Cerebellar cortex (tissue), 1 donor: Measurements from ENCODE around the gene TRIO.

ENCODE experiments used
- DNase-seq: peaks from one replicate; pipeline ENCODE4 v3.0.0-alpha.2; 2015; ENCODE audit warnings: low spot score

TRIO gene

DNA sequence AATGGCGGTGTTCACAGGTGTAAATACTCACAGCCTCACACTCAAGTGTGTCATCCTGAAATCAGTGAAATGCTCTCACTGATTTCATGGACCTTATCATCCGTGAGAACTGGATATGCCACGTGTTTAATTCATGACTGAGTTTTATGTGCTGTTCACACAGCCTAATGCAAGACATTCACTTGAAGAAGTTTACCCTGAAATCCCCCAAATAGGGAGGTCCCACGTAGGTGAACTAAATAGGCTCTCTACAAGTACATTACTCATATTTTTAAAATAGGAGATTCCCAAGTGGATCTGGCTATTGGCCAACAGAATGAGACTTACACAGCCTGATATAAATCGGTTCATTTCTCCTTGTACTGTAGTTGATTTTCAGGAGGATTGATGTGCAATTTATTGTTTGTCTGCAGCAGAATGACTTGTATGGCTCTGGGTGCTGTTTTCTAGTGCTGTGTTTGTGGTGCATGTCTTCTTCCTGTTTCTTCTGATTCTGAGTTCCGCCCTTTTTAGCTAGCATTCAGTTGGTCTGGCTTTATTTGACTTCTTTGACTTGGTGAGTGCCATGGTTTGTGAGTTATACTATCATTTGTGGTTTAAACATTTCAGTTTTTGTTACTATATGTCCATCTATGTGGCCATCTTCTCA, 25.1 kb downstream of the TRIO start:
- no peak for DNase-seq

DNA sequence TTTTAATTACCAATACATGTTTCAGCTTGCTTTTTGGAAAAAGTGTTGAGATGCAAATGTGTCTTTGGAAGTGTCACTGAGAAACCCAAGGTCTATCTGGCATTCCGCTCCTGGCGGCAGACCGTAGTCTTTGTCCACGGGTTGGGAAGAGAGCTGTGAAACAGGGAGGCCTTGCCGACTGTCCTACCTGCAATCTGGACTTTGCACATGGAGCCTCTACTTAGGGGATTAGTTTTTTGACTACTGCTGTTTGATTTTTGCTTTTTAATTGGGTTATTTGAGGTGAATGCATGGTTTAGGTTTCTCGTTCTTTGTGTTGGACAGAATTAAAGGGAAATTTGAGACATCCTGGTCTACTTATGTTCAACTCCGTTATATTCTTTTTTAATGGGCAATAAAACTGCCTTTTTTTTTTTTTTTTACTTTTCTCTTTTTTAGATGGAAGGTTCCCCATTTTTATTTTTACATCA, 25.7 kb downstream of the TRIO start:
- DNase-seq: no peak

DNA sequence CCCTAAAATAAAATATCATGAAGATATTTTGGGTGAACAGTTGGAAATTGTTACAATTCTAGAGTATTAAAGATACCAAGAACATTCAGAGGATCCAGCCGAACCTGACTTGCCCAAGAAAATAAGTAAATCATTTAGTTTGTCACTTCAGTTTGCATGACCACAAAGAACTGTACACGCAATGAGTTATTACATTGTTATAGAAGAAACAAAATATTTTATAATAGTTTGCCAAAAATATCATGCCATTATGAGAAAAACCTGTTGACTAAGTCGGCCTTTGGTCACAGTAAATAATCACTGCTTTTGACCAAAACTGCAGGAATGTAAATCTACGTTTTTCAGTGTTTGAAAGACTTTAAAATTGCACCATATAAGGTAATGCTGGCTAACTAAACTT, 27.9 kb downstream of the TRIO start:
- DNase-seq: no peak

DNA sequence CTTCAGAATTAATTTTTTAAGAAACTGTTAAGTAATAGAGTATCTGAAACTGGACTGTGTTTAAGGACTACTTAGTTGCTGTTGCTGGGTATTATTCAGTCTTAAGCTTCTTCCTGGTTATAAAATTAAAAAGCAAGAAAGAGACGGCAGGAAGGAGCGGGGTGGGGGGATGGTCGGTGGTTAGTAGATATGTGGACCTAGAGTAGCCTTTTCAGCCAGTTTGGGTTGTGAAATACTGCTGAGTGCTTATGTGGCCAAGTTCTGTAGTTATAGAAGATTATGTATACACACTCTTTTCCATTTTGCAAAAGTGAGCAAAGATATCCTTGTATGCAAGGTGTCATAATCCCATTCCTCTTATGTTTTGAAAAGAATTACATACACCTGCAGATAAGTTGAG, 28.5 kb downstream of the TRIO start:
- DNase-seq: no peak

DNA sequence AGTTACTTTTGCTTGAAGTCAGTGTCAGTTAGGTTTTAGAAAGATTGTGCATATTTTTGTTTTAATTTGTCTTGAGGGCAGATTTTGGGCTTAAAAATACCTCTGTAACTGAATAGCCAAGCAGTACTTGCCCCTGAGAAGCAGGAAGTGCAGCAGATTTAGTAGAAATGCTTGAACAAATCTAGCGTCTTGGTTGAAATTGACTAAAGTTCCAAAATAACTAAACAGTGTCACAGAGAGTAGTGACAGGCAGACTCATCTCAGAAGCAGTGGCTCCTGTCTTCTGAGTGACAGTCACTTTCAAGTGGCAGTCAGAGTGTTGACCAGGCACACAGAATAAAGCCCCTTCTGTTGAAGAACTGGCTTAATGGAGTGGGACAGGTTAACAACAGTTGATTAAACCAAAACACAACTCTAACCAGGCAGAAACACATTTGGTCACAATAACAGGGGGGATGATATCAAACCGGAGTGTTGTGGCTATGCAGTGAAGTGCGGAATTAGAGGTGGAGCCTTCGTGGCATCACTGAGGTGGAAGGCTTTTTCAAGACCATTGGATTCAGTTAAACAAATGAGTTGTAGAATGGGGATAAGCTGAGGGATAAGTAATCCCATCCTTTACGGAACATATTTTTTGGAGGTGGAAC, 29.1 kb downstream of the TRIO start:
- no peak for DNase-seq

DNA sequence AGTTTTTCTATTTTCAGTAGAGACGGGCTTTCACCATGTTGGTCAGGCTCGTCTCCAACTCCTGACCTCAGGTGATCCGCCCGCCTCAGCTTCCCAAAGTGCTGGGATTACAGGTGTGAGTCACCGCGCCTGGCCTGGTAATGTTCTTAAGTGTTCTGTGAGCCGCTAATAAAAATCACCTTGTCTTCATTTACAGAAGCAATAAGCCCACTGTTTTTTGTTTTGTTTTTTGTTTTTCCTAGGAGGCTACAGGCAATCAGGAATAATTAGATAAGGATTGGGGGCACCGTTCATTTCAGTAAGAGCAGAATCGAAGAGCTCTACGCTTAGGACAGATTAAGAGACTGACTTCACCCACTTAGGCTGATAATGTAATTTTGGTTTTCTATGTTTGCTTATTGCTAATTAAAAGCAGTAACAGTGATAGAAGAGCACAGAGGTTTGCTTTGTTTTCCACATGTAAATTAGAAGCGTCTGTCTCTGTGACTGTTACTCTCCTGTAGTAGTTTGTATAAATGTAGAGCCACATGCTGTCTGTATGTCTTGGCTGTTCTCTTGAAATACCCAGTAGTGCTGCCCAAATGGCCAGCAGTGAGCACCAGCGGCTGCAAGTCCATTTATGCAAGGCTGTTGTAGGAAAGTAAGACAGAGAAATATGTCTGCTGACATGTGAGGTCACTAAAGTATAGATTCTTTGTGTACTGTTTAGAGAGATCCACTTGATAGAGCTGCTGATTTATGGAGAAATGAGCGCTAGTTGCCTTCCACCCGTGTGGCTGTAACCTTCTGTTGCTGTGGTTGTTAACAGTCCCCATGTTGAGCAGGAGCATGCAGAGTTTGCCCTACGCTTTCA, 30.5 kb downstream of the TRIO start:
- DNase-seq: no peak

DNA sequence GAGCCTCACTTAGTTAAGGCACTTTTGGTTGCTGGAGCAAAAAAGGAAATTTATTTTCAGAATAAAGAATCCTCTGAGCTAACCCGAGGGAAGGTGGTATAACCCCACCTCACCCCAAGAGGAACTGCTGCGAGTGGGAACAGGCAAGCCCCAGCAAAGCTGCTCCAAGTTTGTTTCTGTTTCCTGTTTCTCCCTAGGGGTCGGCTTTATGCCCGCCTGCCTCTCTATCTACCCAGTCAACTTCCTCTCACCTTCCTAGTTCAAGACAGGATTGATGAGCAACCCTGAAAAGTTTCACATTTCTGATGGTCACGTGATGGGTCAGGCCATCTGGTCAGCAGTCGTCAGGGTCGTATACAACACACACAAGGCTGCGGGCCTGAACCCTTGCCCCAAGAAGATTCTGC, 31.1 kb downstream of the TRIO start:
- DNase-seq: no peak

DNA sequence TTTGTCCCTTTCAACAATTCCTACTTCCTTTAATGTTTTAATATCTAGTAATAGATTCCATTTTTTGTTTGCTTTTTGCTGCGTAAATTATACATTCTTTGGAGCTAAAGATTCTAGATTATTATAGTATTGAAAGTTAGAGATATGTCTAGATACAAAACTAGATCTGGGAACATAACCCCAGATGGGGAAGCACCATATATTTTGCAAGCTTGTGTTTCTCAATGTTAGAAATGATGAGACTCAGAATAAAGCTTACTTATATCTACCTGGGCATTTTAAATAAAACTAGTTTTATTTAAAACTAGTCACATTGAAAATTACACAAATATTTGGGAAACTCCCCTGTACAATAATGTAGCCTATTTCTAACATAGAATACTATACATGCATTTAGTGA, 32.2 kb downstream of the TRIO start:
- no peak for DNase-seq

DNA sequence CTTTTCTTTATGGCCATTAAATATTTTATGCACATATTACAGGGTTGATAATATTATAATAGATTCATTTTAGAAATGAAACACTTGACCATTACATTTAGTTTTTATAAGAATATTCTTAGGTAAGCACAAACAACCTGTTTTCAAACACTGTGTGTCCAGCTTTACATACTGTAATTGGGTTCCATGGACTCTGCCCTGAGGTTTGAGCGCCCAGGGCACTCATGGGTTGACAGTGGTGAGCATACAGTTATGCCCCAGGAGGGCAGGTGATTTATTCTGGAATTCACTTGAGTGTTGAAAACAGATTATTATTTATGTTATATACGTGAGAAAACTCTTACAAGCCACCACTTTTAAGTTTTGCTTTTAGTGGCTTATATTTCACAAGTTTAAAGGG, 33.7 kb downstream of the TRIO start:
- DNase-seq: no peak

DNA sequence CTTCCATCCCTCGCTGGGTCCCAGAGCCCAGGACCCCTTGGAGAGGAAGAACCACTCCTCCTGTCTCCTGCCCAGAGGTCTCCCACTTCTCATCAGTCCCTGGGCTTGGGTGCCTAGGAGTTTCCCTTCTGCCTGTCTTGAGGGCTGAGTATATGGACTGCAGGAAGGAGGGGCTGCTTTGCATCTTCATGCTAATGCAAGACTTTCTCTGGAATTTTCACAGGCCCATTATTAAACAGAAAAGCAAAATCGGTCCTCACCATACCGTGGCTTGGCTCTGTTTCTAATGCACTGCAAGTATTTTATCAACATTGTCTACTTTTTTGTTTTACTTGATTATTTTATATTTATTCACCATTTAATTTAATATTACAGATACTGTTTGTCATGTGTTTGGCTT, 34.5 kb downstream of the TRIO start:
- DNase-seq: no peak

DNA sequence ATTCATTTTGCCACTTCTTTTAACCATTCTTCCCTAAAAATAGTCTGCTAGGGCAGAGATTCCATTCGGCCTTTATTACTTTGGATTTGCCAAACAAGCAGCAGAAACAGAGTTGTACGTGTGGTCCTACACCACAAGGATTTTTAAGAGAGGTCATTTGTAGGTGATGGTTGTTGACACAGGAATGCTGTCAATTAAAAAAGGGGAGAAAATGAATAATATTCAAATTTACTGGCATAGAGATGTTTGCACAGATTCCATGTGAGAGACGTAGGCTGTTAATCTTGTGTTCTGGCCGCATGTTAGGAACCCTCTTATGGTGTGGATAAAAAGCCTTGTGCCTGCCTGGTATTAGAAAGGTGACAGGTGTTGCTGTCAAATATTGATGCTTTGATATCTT, 34.9 kb downstream of the TRIO start:
- DNase-seq: no peak

DNA sequence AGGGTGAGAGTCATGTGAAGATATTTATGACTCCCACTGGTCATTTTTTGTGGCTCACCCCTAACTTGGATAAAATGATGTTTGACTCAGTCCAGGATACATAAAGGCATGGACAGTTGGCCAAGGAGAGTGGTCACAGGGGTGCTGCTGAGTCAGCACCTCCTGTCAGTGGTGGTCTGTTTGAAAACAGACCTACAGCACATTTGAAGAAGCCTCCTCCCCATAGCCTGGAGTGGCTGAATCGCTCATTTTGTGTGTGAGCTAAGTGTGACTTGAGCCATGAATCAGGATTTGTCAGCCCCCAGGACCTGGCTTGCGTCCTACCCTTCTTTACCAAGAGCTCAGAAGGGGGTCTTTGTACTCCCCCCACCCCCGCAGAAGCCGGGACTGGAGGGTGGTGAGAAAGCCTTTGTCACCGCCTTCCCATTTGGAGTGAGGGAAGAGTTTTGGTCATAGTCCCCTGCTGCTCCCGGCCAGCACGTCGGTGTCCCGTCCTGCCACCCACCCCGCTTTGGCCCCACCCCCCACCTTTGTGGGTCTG, 35.6 kb downstream of the TRIO start:
- DNase-seq: no peak

DNA sequence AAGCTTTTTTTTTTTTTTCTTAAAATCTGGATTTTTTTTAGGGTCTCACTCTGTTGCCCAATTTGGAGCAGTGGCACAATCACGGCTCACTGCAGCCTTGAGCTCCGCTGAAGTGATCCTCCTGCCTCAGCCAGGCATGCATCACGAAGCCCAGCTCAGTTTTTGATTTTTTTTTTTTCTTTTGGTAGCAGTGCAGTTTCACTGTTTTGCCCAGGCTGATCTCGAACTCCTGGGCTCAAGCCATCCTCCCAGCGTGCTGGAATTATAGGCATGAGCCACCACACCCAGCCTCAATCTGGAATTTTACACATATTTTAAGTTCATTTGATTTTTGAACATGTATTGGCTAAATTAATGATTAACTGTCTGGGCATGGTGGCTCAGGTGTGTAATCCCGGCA, 36.3 kb downstream of the TRIO start:
- no peak for DNase-seq

DNA sequence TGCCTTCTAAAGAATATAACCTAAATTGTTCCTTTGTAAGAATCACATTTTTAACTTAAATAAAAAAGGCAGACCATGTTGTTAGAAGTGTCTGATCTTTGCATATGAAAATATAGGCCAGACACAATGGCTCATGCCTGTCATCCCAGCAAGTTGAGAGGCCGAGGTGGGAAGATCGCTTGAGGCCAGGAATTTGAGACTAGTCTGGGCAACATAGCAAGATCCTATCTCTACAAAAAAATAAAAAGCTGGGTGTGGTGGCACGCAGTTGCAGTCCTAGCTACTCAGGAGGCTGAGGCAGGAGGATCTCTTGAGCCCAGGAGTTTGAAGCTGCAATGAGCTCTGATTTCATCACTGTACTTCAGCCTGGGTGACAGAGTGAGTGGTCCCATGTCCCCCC, 37.3 kb downstream of the TRIO start:
- DNase-seq: no peak

DNA sequence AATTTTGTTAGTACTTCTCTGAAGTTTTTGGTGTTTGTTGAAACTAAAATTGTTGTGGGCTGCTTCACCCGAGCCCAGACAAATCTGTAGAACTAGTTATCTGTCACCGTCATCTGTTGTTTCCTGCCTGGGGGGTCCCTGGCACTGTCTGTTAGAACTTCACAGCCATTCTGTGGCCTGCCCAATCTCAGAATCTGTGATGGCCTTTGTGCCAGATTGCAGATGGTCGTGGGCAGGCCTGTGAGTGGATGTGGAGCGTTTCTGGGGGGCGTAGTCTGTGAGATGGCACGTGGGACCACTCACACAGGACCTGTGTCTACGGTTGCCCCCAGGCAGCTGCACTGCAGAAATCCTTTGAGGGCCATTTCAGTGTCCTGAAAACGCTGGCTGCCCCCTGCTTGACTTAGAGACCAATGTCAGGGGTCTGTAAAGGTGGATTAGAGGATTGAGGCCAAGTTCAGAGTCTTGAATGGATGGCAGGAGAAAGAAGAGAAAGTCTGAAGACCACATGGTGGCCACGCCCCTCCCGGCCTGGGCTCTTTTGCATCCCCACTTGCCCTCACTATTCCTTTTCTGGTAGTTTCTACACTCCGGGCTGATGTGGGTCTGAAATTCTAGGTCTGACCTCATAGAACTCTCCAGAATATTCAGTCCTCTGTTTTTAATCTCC, 38.3 kb downstream of the TRIO start:
- DNase-seq: no peak

DNA sequence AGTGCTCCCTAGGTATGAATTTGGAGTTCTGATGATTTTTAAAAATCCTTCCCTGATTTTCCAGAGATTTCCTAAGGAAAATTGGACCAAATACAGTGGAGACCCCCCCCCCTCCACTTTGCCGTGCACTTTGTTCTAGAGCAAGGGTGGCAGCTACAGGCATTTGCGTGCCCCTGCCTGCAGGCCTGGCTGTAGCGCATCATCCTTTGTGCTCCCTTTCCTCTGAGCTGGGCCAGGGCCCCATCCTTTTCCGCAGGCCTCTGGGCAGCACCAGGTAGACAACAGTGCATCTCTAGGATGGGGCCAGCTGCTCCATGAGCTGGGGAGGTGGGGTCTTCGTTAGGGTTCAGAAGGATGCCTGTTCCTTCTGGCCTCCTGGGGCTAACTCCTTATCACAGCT, 39.6 kb downstream of the TRIO start:
- no peak for DNase-seq

DNA sequence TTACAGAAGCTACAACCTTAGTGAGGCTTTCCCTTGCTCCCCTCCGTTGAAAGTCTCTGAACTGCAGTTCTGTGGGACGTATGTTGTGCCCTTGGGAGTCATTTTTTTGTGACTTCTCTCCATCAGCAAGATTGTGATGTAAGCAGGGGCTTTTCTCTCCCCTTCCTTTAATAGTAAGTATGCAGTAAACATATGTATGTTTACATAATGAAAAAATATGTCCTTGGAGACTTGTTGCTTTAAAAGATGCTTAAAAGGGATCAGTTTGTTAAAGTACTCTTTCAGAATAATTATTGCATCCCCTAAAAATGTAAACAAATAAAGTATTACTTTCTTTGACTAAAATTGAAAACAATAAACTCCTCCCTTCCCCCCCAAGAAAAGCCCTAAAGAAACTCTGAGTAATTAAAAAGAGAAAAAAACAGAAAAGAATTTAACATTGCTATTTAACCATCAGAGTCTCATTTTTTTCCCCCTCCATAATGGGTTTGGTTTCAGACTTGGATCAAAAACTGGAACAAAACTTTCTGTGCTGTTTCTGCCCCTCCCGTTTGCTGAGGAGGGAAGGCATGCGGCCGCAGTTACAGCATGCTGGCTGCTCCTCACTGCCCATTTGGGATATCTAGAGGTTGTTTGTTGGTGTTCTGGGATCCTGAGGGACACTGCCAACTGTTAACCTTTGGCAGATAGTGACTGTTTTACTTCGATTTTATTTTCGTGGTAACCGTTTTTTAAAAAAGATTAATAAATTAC, 40.2 kb downstream of the TRIO start:
- DNase-seq: no peak

DNA sequence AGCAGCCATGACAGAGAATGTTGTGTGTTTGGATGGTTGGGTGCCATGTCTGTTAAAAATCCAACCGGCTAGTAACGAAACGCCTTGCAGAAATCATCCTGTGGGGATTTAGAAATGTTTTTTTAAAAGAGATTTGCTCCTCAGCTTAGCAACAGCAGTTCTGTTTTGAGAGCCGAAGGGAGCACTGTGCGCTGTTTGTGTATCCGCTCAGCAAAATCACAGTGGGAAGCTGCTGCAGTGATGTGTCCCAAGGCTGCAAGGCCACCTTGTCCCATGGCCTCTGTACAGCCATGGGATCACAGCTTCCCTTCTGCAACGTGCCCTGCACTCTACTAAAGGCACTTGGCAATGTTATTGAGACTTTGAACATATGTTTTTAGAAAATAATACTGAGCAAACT, 40.9 kb downstream of the TRIO start:
- DNase-seq: no peak

DNA sequence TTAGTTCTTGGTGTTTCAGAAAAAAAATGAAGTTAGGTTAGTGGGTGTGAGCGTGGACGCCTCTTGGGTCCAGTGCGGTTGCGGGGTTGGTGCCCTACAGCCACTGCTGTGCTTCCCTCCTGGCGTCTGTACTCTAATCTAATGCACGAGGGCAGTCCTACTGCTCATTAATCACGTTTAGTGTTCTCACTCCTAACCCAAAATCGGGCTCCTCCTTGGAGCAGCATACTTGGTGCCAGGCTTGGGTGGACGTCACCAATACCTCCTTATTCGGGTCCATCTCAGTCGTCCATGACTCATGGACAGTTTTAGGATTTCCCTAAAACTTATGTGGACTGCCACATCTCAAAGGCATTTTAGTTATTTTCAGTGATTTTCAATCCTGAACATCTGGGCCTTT, 41.6 kb downstream of the TRIO start:
- no peak for DNase-seq

DNA sequence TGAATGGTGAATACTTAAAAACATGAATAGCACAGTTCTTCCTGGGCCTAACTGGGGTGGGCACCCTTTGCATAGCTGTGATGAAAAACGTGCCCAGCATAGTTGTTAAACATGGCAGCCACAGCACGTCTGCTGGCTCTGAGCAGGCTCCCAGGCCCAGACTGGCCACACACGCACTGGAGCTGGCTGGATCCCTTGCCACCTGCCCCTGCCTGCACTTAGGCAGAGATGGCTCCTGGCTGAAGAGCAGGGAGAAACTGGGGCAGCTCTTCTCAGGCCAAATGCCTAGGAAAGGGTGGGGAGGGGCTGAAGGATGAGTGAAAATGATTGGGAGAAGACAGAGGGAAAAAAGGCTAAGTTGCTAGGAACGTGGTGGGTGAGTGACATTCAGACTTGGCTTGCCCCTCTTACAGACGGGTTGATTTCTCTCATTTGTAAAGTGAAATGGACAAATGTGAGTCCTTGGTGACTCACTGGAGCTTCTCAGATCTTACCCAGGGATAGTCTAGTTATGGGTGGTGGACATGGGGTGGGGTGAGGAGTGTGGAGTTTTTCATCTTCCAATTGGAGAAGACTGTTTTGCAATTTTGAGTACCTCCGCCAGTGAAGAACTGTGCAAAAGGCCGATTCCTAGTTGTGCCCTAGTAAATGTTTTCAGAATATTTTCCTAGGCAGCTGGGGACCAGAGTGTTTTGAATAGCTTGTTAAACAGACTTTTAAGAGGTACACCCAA, 42.4 kb downstream of the TRIO start:
- DNase-seq: peak; percentile 76
